Superior temporal gyrus (tissue), 1 donor: Measurements from ENCODE around the gene TSPAN18.

ENCODE experiments used
- DNase-seq: peaks from one replicate; pipeline ENCODE4 v3.0.0-alpha.2; 2016; ENCODE audit errors: extremely low spot score

TSPAN18 gene

DNA sequence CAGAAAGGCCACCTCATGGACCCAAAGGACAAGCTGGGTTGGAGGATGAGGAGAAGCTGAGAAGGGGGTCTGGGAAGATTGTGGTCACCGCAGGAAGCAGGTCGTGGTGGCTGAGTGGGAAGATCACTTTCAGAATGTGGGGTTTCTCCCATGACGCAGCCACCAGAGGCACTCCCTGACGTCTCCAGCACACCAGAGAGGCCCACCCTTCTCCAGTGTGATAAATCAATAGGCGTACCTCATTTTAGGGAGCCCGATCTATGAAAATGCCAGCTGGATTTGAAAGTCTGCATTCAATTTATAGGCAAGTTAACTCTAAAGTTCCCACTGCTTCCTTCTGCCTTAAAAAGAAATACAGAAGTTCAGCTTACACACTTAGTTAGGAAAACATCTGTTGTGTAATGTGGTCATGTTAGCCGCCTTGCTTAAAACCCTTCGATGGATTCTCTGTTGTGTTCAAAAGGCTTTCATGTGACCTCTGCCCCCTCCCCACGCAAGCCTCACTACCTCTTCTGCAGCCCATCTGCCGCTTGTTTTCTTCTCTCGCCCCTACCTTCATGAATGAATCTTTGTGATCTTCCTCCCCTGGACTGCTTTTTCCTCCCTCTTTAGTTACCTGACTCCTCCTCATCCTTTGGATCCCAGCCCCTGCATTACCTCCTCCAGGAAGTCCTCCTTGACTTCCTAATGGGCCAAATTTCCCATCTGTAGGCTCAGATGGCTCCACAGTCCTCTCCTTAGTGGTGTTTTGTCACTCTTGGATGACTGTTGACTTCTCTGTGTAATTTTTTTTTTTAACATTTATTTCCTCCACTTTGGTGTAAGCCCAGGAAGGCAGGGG is 10.7 kb downstream of the TSPAN18 start:
- no peak for DNase-seq

DNA sequence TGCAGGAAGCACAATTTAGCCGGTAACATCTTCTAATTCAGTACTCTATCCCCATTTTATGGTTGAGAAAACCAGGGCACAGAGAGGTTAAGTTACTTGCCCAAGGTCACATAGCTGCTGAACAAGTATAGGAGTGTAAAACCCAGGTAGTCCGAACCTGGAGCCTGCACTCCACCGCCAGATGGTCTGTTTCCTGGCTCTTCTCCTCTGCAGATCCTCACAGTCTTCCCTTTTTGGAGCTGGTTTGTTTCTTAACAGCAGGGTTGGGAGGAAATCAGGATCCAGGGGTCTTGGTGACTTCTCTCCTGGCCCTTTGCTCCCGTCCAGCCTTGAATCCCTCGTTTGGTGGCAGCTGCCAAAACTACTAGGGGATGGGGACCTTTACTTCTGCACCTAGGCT is 12.0 kb downstream of the TSPAN18 start:
- no peak for DNase-seq

DNA sequence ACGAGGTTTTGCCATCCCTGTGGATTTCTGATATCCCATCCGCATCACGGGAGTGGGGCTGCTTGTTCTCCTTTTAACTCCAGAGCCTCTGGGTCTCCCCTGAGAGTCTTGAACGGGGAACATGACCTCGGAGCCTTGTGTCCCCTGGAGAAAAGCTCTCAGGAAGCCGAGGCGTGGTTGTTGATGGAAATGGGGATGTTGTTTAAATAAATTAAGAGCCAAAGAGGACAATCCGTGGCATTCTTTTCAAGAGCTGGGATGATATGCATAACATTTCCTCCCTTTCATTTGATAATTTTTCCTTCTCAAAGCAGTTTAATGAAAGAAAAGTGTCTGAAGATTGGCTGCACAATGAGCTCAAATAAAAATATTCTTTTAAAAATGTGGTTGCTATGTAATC is 14.2 kb downstream of the TSPAN18 start:
- DNase-seq, result no peak

DNA sequence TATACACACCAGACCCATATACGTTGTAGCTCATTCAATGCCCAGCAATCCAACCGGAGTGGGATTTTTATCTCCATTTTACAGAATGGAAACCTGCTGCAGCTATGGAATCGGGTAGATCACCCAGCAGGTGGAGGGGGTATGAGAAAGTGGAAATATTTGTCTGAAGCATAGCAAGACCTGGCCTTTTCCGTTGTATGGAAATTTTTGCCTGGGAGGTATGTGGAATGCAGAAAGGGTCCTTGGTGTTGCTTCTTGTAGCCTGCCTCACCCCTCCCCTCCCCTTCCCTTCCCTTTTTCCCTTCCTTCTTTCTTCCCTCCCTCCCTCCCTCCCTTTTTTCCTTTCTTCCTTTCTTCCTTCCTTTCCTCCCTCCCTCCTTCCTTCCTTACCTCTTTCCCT is 15.2 kb downstream of the TSPAN18 start:
- DNase-seq, result no peak

DNA sequence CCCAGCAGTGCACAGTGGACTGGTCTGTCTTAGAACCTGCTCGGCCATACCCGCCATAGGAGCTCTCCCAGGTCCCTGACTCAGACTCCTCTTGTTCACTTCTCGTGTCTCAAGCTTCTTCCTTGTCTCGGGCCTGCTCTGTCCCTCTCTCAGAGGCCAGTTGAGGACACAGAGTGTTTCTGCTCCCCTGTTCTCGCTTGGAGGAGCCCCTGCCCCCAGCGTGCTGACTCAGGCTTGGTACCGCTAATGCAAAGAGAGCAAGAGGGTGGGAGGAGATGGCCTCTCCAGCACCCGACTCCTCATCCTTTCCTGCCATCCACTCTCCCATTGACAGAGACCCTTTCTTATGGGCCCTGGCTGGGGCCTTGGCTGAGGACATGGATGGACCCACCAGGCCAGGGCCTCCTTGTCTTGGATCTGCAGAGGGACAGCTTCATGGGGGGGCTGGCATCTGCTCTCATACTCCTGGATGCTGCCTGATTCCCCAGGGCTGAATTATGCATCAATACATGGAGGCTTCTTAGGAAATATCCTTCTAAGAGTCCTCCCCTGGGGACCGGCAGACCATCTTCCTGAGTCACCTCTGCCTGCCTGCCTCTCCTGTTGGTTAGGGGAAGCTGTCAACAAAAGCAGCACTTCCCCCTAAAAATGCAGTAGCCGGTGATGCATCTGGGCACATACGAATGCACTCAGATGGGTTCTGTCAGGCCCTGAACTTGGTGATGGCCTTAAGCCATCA is 15.9 kb downstream of the TSPAN18 start:
- no peak for DNase-seq

DNA sequence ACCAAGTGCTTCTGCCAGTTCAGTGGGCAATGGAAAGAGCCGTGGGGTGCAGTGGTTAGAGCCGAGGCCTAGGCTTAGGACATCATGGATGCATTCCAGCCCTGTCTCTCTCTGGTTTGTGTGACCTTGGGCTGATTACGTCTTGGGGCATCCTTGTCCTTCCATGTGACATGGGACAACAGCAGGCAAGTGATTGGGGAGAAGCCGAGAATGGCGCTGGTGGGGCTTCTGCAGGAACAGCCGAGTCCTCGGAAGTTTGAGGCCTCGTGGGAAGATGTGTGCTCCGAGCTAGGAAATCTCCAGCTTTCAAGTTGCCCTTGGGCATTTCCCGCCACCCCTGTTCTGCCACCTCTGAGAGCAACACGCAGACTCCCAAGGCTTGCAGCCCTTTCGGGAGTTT is 16.6 kb downstream of the TSPAN18 start:
- no peak for DNase-seq

DNA sequence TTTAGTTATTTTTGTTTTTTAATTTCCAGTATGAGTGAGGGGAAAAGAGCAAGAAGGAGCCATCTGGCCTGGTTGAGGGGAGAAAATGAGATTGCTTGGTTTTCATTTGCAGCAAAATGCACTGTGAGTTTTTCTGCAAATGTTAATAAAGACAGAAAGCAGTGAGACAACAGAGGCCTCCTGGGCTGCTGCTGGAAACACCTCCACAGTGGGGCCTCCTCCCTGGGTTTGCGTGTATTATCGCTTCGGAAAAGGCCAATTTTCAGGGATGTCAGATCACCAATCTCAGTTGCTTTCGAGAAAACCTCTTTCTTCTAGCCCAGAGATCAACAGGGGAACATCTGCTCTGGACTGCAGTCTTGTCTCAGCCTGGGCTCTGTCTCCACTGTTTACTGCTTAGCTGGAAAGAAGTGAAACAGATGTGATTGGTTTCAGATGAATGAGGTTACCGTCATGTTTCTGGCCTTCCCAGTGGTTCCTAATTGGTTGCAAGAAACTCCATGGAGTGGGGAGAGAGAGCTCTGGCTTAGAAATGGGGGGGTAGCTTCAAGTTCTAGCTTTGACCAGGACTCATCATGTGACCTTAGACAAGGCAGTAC is 17.3 kb downstream of the TSPAN18 start:
- DNase-seq, result no peak

DNA sequence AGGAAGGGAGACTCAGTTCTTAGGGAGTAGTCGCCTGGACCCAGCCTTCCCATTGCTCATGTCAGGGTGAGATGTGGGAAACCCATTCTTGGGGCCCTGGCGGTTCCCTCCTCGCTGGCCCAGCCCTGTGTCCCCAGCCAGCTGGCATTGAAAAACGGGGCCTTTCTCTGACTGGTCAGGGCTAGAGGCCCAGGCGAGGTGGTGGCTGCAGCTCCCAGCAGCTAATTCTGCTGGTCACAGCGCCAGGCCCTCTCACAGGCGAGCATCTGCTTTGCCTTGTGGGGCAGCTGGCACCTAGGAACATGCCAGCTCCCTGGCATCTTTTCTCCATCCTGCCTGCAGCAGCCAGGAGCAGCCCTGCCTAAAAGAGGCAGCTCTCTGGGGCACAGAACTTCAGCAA is 20.1 kb downstream of the TSPAN18 start:
- DNase-seq, result peak; percentile 44

DNA sequence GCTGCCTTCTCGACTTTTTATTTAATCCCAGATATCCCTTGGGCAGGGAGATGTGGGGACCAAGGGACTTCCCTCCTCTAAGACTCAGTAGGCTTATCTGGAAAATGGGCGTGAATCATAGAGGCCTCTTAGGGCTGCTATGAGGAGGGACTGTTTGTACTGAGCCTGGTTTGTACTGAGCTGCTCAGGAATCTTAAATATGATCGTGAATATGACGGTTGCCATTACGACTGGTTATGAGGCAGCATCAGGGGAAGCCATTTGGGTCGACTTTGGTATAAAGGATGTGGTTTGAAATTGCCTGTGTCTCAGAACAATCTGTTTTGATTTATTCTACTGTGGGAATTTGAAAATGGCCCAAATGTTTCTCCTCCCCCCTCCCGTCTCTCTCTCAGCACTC is 20.6 kb downstream of the TSPAN18 start:
- DNase-seq, result no peak

DNA sequence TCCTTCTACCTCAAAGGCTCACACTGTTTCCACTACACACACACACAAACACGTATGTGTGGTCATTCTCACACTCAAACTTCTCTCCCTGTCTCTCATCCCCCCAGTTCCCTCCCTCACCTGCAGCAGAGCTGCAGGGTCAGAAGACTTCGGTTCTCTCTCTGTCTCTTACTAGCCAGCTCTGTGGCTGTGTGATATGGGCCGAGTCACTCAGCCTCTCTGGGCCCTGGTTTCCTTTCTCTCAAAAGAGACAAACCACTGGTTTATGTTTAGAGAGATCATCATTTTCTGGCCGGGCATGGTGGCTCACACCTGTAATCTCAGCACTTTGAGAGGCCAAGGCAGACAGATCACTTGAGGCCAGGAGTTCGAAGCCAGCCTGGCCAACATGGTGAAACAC is 21.1 kb downstream of the TSPAN18 start:
- DNase-seq, result no peak

DNA sequence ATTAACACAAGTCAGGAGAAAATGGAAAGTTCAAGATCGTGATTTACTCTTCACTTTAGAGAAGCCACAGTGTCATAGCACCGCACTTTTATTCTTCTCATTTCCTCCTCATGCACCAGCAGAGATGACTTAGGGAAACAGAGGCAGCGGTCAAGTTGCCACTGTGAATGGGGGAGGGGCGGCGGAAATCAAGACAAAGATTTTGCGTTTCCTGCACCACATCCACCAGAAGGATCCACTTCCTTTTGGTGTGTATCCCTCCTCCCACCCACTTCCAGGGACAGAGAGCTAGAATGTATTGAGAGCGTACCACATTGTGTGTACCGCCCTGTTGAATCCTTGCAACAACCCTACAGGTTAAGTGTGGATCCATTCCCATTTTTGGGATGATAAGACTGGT is 21.8 kb downstream of the TSPAN18 start:
- no peak for DNase-seq

DNA sequence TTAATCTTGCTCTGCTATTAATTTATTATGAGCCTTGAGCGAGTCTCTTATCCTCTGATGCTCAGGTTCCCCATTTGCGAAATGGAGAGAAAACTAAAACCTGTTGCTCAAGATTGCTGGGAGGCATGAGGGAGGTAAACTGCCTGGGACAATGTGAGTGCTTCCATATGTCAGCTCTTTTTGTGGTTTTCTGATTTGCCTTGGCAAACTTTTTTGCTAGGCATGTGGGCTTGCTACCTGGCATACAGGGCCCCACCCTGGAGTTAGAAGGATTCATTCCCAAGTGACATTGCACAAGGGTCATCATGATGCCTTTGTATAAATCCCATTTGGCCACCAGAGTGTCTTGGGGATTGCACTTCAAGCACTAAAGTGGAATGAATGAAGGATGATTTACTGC is 22.4 kb downstream of the TSPAN18 start:
- DNase-seq, result no peak

DNA sequence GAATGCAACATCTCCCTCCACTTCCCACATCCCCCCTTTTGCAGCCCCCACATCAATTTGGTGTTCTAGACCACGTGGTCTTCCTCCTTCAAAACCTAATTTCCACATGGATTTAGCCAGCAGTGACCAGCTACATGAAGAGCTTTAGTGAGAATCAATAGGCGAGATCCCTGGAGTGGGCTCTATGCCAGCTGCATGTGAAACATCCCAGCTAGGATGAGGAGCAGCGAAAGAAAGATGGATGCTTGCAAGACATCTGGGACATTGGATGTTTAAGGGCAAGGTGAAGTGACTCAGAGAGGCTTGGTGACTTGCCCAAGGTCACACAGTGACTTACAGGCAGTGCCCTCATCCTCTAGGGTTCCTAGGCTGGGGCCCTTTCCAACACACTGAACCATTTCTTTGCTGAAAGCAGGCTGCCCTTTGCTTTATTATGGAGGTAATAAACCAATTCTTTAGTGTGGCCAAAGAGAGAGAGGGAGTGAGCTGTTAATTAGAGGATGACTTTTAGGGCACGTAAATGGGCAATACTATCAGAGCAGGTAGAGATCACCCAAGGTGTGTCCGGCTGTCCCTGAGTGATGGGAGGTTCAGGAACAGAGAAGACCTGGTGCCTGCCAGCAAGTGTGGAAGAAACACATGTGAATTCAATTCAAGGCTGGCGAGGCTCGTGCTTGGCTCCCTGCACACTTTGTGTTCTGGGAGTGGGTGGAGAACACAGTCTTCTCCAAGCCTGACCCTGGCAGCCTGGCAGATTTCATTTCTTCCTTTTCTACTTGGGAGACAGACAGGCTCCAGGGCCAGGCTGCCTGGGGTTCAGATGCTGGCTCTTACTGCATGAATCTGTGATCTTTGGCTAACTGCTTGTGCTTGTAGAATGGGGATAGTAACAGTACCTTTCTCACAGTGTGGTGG is 24.0 kb downstream of the TSPAN18 start:
- DNase-seq, result no peak

DNA sequence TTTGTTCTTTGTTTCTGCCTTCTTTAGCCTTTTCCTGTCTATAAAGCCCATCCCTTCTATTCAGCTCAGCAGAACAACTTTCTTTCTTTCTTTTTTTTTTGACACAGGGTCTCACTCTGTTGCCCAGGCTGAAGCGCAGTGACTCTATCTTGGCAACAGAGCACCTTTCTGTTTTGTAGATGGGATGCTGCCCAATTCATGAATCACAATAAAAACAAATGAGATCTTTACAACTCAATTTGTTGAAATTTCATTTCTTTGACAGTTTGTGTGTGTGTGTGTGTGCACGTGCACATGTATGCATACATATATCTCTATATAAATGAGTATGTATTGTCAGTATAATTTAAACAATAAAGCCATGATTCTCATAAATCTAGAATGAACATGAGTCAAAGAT is 25.5 kb downstream of the TSPAN18 start:
- DNase-seq, result no peak

DNA sequence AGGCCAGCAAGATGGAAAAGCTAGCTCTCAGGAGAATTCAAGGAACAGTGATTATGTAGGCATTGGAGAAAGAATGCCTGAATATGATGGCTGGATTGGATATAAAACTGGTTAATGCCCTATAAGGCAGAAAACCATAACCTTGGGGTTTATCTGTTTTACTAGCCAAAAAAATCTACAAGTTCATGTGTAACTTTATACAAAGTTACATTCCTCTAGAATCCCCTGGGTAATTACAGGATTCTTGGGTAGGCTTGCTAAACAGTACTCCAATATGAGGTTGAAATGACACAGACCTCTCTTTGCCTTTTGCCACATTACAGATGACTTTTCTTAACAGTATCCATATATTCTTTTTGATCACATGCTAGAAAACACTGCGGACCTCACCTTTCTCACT is 26.0 kb downstream of the TSPAN18 start:
- DNase-seq, result no peak

DNA sequence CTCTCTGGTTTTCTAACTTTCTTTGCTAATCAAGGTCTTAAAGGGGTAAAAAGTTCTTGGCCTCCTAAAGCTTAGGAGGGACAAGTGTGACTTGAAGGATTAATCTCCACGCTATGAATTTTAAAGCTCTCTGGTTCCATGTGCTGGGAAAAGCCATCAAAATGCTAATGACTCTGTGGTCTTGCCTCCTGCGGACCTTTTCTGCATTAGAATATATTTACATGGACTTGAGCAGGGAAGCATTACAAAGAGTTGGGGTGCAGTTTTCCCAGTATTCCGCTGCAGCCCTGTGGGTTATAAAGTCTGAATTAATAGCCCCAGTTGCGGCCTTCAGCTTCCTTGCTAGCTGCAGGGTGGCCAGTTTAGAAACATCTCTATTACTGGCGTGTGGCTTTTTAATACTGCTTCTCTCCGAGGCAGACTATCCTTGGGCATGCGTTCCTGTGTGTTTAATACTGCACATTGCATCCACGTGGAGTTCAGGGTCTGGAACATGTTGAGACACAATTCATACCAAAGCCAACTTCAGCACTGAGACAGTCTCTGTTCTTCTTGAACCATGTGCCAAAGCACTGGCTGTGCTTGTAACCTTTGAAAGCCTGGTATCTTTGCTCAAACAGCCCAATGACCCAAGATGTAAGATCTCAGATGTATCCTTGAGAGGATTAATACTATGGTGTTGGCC is 27.3 kb downstream of the TSPAN18 start:
- no peak for DNase-seq

DNA sequence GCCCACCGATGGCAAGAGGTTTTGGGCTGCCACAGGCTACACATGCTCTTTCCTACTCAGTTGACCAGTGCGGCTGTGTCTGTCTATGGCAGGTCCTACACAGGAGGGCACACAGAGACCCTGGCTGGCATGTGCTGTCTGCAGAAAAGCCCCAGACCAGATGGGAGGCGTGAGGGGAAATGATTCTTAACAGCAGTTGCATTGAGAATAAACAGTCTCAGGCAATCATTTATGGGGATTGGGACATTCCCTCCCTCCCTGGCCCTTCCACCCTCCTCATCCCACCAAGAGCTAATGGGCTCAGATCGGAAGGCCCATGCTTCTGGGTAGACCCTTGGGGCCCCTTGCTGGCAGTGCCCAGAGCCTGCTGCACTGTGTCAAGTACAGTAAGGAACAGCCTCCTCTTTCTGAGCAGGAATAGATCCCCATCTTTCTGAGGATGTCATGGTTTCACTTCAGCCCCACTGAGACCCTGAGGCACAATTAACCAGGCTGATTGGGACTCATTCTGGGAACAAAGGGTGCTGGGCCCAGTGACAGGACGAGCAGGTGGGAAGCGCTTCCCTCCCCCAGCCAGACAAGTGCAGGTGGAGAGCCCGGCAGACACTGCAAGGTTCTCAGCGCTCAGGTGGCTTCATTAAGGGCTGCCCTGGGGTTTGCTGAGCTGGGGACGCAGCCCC is 28.3 kb downstream of the TSPAN18 start:
- DNase-seq, result no peak

DNA sequence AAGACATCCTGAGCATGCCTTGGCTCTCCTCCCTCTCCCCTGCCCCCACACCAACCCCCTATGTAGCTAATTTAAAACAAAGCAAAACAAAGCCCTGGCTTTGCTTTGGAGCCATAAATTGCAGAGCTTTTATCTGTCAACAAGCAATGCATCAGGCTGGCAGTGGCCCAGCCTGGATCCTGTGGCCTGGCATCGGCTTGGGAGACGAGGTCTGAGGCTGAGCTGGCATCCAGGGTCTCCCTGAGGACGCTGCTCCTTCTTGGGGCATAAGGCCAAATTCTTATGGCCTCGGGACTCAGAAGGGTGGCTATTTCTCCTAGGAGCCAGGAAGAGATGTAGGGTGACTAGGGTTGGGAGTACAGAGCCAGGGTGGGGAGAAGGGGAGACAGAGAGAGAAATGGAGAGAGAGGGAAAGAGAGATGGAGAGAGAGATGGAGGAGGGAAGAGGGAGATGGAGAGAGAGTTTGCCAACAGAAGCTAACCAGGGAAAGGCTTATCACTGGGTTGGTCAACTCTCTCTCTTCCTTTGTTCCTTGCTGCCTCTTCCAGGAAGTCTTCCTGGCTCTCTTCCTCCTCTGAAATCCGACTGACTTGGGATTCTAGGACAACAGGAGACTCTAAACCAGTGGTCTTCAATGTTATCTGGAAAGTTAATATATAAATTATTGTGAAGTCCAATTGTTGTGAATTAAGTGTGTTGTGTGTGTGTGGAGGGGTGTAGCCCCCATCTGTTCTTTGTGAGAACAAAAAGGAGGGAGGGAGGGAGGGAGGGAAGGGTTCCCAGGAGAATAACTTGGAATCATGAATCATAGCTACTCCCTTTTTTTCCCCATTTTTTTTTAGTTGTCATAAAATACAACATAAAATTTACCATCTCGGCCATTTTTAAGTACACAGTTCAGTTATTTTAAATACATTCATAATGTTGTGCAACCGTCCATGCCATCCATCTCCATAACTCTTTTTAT is 29.1 kb downstream of the TSPAN18 start:
- DNase-seq, result no peak

DNA sequence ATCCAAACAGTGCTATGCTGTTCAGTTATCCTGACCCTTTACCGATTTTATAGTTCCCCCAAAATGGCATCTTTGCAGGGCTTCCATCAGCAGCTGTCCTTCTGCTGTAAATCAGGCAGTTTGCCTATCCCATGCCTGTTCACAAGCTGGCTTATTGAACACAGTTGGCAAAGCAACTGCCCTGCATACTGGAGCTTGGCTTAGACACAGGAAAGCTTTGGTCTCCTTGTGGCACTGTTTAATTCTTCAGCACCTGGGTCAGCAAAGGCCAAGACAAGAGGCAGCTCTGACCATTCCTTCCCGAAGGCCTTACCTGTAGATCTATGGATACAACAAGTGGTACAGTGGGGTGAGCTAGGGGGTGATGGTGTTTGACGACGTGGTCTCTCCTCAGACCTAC is 32.2 kb downstream of the TSPAN18 start:
- DNase-seq, result no peak
